Retinal pigment epithelial cell (primary cell): ENCODE data around the gene FAM174C.

ENCODE experiments used
- DNase-seq: peaks from one replicate; pipeline ENCODE4 v3.0.0-alpha.2; 2010; ENCODE audit warnings: low read depth
- H3K4me3 ChIP-seq: 2 replicates; pipeline ENCODE4 v1.5.1; 2011; ENCODE audit warnings: mild to moderate bottlenecking, low read length, control low read depth, moderate library complexity
- CTCF ChIP-seq: conservative IDR thresholded peaks from 2 replicates; pipeline ENCODE4 v1.5.1; 2011; ENCODE audit warnings: low read depth, low read length, control low read depth, inconsistent platforms

FAM174C gene

GRCh38 chr19:1295169-1296012 lies 20.1 kb downstream of the FAM174C start:
- TF ChIP-seq CTCF = no peak
- DNase-seq = no peak
- H3K4me3 ChIP-seq = no peak overlapping the region

- DNase-seq = no peak
- H3K4me3 ChIP-seq = no peak overlapping the region
- TF ChIP-seq CTCF = no peak
Observed at GRCh38 chr19:1296078-1296477, 20.7 kb downstream of the FAM174C start.

- no peak overlapping the region for H3K4me3 ChIP-seq
- no peak for TF ChIP-seq CTCF
- DNase-seq = no peak
Observed at GRCh38 chr19:1296575-1297271, 21.4 kb downstream of the FAM174C start.

GRCh38 chr19:1298235-1298634 lies 22.9 kb downstream of the FAM174C start:
- H3K4me3 ChIP-seq = no peak overlapping the region
- no peak for DNase-seq
- TF ChIP-seq CTCF = no peak

GRCh38 chr19:1299801-1300200 lies 24.5 kb downstream of the FAM174C start:
- DNase-seq = no peak
- no peak overlapping the region for H3K4me3 ChIP-seq
- TF ChIP-seq CTCF = no peak

GRCh38 chr19:1300744-1301490 lies 25.6 kb downstream of the FAM174C start:
- TF ChIP-seq CTCF = no peak
- H3K4me3 ChIP-seq = no peak overlapping the region
- no peak for DNase-seq
